Measurements from ENCODE around the gene MATN3. TPM values are rescaled to one million over a fixed set of nuclear protein-coding genes. Genes with fewer than 3 reads are reported as not detected.

Gene MATN3
- total and polyA plus RNA-seq, 2 of the 13 experiments (the other 11 are each of a cell fraction or from before 2014, with no cell fraction given): 36.1 to 208 TPM

DNA sequence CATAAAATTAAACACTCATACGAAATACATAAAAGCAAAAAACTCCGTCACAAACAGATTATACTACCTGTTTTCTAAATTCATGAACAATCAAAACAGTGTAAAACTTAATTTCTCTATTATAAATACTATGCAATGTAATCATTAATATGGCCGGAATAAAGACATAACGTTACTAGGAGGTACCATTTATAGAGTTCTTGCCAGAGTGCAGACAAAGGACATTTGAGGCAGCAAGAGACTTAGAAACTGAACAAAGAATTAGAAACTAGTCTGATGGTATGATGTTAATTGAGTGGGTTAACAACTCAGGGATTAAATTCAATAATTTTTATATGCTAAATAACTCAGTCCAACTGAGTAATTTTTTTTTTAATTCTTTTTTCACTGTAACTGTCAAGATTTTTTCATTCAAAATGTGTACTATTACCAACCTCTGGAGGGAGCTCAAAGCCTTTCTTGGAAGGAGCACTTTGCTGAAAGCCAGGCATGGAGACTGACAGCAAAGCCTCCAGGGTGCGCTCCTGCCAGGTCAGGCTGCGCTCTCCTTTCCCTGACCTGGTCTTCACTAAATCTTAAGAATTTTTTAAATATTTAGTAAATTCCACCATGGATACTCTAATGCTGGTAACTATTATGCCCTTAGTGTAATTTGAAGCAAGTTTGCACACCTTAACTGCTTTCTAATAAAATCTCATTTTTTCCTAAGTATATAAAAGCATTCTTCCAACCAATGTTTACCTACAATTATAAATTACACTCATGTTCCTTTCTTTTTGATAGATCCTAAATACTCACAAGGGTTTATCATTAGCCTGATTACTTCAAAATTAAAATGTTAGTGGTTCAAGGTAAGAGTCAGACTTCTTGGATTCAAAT is 56.7 kb downstream of the MATN3 start (continued):
- TF ChIP-seq, protein P1, sequence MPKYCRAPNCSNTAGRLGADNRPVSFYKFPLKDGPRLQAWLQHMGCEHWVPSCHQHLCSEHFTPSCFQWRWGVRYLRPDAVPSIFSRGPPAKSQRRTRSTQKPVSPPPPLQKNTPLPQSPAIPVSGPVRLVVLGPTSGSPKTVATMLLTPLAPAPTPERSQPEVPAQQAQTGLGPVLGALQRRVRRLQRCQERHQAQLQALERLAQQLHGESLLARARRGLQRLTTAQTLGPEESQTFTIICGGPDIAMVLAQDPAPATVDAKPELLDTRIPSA (CRISPR knock-in tag; IDR thresholded peaks at IDR 0.05; ENCODE audit: borderline replicate concordance): no peak
- no peak for TF ChIP-seq ETV6 (CRISPR knock-in tag; conservative IDR thresholded peaks at IDR 0.05)
- TF ChIP-seq ERF (CRISPR knock-in tag; IDR thresholded peaks at IDR 0.05): no peak
- no peak for TF ChIP-seq ZNF83 (CRISPR knock-in tag; IDR thresholded peaks at IDR 0.05; ENCODE audit: borderline replicate concordance)
- no peak for TF ChIP-seq HNF4G (IDR thresholded peaks at IDR 0.05; ENCODE audit: borderline replicate concordance, low read depth, low read length)
- no peak for TF ChIP-seq HNF4G (CRISPR knock-in tag; IDR thresholded peaks at IDR 0.05; ENCODE audit: borderline replicate concordance, low read depth)
- TF ChIP-seq, protein P2, sequence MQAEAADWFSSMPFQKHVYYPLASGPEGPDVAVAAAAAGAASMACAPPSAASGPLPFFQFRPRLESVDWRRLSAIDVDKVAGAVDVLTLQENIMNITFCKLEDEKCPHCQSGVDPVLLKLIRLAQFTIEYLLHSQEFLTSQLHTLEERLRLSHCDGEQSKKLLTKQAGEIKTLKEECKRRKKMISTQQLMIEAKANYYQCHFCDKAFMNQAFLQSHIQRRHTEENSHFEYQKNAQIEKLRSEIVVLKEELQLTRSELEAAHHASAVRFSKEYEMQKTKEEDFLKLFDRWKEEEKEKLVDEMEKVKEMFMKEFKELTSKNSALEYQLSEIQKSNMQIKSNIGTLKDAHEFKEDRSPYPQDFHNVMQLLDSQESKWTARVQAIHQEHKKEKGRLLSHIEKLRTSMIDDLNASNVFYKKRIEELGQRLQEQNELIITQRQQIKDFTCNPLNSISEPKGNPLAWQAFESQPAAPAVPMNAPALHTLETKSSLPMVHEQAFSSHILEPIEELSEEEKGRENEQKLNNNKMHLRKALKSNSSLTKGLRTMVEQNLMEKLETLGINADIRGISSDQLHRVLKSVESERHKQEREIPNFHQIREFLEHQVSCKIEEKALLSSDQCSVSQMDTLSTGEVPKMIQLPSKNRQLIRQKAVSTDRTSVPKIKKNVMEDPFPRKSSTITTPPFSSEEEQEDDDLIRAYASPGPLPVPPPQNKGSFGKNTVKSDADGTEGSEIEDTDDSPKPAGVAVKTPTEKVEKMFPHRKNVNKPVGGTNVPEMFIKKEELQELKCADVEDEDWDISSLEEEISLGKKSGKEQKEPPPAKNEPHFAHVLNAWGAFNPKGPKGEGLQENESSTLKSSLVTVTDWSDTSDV (CRISPR knock-in tag; IDR thresholded peaks at IDR 0.05): no peak
- TF ChIP-seq, protein P3, sequence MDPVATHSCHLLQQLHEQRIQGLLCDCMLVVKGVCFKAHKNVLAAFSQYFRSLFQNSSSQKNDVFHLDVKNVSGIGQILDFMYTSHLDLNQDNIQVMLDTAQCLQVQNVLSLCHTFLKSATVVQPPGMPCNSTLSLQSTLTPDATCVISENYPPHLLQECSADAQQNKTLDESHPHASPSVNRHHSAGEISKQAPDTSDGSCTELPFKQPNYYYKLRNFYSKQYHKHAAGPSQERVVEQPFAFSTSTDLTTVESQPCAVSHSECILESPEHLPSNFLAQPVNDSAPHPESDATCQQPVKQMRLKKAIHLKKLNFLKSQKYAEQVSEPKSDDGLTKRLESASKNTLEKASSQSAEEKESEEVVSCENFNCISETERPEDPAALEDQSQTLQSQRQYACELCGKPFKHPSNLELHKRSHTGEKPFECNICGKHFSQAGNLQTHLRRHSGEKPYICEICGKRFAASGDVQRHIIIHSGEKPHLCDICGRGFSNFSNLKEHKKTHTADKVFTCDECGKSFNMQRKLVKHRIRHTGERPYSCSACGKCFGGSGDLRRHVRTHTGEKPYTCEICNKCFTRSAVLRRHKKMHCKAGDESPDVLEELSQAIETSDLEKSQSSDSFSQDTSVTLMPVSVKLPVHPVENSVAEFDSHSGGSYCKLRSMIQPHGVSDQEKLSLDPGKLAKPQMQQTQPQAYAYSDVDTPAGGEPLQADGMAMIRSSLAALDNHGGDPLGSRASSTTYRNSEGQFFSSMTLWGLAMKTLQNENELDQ (CRISPR knock-in tag; IDR thresholded peaks at IDR 0.05; ENCODE audit: borderline replicate concordance): no peak
- TF ChIP-seq TGIF2 (CRISPR knock-in tag; IDR thresholded peaks at IDR 0.05): peak; percentile 51; the same call in 1 of the 2 replicates
- TF ChIP-seq, protein P4, sequence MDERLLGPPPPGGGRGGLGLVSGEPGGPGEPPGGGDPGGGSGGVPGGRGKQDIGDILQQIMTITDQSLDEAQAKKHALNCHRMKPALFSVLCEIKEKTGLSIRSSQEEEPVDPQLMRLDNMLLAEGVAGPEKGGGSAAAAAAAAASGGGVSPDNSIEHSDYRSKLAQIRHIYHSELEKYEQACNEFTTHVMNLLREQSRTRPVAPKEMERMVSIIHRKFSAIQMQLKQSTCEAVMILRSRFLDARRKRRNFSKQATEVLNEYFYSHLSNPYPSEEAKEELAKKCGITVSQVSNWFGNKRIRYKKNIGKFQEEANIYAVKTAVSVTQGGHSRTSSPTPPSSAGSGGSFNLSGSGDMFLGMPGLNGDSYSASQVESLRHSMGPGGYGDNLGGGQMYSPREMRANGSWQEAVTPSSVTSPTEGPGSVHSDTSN (CRISPR knock-in tag; IDR thresholded peaks at IDR 0.05): no peak
- TF ChIP-seq, protein P5, sequence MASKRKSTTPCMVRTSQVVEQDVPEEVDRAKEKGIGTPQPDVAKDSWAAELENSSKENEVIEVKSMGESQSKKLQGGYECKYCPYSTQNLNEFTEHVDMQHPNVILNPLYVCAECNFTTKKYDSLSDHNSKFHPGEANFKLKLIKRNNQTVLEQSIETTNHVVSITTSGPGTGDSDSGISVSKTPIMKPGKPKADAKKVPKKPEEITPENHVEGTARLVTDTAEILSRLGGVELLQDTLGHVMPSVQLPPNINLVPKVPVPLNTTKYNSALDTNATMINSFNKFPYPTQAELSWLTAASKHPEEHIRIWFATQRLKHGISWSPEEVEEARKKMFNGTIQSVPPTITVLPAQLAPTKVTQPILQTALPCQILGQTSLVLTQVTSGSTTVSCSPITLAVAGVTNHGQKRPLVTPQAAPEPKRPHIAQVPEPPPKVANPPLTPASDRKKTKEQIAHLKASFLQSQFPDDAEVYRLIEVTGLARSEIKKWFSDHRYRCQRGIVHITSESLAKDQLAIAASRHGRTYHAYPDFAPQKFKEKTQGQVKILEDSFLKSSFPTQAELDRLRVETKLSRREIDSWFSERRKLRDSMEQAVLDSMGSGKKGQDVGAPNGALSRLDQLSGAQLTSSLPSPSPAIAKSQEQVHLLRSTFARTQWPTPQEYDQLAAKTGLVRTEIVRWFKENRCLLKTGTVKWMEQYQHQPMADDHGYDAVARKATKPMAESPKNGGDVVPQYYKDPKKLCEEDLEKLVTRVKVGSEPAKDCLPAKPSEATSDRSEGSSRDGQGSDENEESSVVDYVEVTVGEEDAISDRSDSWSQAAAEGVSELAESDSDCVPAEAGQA (IDR thresholded peaks at IDR 0.05; ENCODE audit: low read depth): no peak
- TF ChIP-seq, protein P5 (CRISPR knock-in tag; IDR thresholded peaks at IDR 0.05; ENCODE audit: borderline replicate concordance): no peak
- TF ChIP-seq ZNF562 (CRISPR knock-in tag; IDR thresholded peaks at IDR 0.05; ENCODE audit: borderline replicate concordance): no peak
- TF ChIP-seq ZNF883 (CRISPR knock-in tag; IDR thresholded peaks at IDR 0.05; ENCODE audit: not compliant biosample characterization): no peak
- TF ChIP-seq MAFK (conservative IDR thresholded peaks at IDR 0.05 in 1 of 2, IDR thresholded peaks at IDR 0.05 in 1 of 2; ENCODE audit: low read length in 2 of 2): no peak

All from HepG2 (cell line).